ENCODE data around the gene WDPCP. TPM values are rescaled to one million over a fixed set of nuclear protein-coding genes. Genes with fewer than 3 reads are reported as not detected.

WDPCP gene
- polyA plus RNA-seq, 1 donor from 2014 or later, result 8.9 TPM

DNA sequence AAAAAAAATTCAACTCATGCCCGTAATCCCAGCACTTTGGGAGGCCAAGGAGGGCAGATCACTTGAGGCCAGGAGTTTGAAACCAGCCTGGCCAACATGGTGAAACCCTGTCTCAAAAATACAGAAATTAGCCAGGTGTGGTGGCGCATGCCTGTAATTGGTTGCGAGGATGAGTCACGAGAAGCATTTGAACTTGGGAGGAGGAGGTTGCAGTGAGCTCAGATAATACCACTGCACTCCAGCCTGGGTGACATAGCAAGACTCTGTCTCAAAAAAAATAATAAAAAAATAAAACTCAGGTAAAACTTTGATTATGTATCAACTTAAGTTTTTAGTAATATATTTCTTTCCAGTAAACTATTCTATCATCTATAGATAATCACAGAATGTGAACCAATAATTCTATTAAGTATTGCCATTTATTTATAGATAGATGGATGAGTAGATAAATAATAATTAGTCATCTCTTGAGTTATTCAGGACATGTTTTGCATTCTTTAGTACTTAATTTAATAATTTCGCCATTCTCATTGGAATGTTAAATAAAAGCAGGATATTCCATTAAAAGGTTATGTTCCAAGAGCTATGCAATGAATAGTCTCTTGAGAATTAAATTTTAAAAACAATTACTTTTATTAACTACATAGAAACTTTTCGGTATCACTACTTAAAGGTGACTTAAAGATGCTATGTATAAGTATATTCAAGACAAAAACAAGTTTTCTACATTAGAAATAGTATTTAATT lies 48.7 kb downstream of the WDPCP start:
- Histone ChIP-seq H3K9ac (ENCODE audit: low read length) (no peak overlapping the region), H3K27me3 (ENCODE audit: insufficient read depth, low read depth, low read length) (no peaks in the 10 kb centered on the region), H4K20me1 (ENCODE audit: insufficient read depth) (no peaks in the 10 kb centered on the region), H3F3A (ENCODE audit: insufficient read depth, low read length, poor library complexity, severe bottlenecking) (no peaks in the 10 kb centered on the region), H2AFZ (ENCODE audit: low read depth, low read length) (no peak overlapping the region), H3K9me2 (ENCODE audit: insufficient read depth, low read length) (no peaks in the 10 kb centered on the region), H3K4me3 (ENCODE audit: low read length) (no peak overlapping the region), H3K36me3 (ENCODE audit: insufficient read depth, low read length) (no peaks in the 10 kb centered on the region), H3K27ac (ENCODE audit: low read length) (no peak overlapping the region), H3K4me2 (ENCODE audit: low read length) (no peak overlapping the region), H3K9me3 (ENCODE audit: low read length) (no peaks in the 10 kb centered on the region), H3K79me2 (replicated peaks; ENCODE audit: insufficient read depth, low read length) (no peaks in the 10 kb centered on the region)
- no peak for TF ChIP-seq TAF1 (IDR thresholded peaks at IDR 0.05; ENCODE audit: low read depth)
- TF ChIP-seq SMC3 (conservative IDR thresholded peaks at IDR 0.05; ENCODE audit: poor library complexity), result no peak
- no peak for TF ChIP-seq EP300 (conservative IDR thresholded peaks at IDR 0.05; ENCODE audit: poor library complexity, severe bottlenecking)
- no peak for TF ChIP-seq POLR2AphosphoS5 (IDR thresholded peaks at IDR 0.05)

DNA sequence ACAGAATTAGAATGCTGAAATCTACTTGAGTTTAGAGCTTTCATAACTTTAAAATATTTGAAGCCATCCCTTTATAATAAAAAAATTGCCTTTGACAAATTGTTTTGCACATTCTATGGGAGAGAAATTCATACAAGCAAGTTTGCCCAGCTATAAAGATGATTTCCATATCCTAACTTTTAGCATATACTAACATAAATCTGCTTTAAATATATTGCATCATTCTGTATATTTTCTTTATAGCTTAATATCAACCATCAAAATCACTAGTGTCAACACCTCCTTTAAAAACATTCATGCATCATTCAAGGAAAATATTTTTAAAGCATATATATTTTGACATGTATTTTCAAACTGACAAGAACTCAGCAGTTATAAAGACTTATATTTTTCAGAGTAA lies 49.9 kb downstream of the WDPCP start:
- Histone ChIP-seq H3K4me2 (ENCODE audit: low read length) (no peak overlapping the region), H3K9ac (ENCODE audit: low read length) (no peak overlapping the region), H3K36me3 (ENCODE audit: insufficient read depth, low read length) (no peaks in the 10 kb centered on the region), H3K27me3 (ENCODE audit: insufficient read depth, low read depth, low read length) (no peaks in the 10 kb centered on the region), H3K9me2 (ENCODE audit: insufficient read depth, low read length) (no peaks in the 10 kb centered on the region), H3K9me3 (ENCODE audit: low read length) (no peaks in the 10 kb centered on the region), H2AFZ (ENCODE audit: low read depth, low read length) (no peak overlapping the region), H3K4me3 (ENCODE audit: low read length) (no peak overlapping the region), H4K20me1 (ENCODE audit: insufficient read depth) (no peaks in the 10 kb centered on the region), H3K27ac (ENCODE audit: low read length) (no peak overlapping the region), H3K79me2 (replicated peaks; ENCODE audit: insufficient read depth, low read length) (no peaks in the 10 kb centered on the region), H3F3A (ENCODE audit: insufficient read depth, low read length, poor library complexity, severe bottlenecking) (no peaks in the 10 kb centered on the region)
- TF ChIP-seq EP300 (conservative IDR thresholded peaks at IDR 0.05; ENCODE audit: poor library complexity, severe bottlenecking) (no peak), POLR2AphosphoS5 (IDR thresholded peaks at IDR 0.05) (no peak), RAD21 (conservative IDR thresholded peaks at IDR 0.05) (no peak), SMC3 (conservative IDR thresholded peaks at IDR 0.05; ENCODE audit: poor library complexity) (no peak), TAF1 (IDR thresholded peaks at IDR 0.05; ENCODE audit: low read depth) (no peak), EZH2 (IDR thresholded peaks at IDR 0.05; ENCODE audit: borderline replicate concordance, insufficient read depth, low read length, poor library complexity, severe bottlenecking) (no peak), MXI1 (conservative IDR thresholded peaks at IDR 0.05; ENCODE audit: poor library complexity, severe bottlenecking) (no peak)
- TF ChIP-seq, protein P1, sequence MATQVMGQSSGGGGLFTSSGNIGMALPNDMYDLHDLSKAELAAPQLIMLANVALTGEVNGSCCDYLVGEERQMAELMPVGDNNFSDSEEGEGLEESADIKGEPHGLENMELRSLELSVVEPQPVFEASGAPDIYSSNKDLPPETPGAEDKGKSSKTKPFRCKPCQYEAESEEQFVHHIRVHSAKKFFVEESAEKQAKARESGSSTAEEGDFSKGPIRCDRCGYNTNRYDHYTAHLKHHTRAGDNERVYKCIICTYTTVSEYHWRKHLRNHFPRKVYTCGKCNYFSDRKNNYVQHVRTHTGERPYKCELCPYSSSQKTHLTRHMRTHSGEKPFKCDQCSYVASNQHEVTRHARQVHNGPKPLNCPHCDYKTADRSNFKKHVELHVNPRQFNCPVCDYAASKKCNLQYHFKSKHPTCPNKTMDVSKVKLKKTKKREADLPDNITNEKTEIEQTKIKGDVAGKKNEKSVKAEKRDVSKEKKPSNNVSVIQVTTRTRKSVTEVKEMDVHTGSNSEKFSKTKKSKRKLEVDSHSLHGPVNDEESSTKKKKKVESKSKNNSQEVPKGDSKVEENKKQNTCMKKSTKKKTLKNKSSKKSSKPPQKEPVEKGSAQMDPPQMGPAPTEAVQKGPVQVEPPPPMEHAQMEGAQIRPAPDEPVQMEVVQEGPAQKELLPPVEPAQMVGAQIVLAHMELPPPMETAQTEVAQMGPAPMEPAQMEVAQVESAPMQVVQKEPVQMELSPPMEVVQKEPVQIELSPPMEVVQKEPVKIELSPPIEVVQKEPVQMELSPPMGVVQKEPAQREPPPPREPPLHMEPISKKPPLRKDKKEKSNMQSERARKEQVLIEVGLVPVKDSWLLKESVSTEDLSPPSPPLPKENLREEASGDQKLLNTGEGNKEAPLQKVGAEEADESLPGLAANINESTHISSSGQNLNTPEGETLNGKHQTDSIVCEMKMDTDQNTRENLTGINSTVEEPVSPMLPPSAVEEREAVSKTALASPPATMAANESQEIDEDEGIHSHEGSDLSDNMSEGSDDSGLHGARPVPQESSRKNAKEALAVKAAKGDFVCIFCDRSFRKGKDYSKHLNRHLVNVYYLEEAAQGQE (IDR thresholded peaks at IDR 0.05; ENCODE audit: borderline replicate concordance), result no peak
- TF ChIP-seq, protein P2, sequence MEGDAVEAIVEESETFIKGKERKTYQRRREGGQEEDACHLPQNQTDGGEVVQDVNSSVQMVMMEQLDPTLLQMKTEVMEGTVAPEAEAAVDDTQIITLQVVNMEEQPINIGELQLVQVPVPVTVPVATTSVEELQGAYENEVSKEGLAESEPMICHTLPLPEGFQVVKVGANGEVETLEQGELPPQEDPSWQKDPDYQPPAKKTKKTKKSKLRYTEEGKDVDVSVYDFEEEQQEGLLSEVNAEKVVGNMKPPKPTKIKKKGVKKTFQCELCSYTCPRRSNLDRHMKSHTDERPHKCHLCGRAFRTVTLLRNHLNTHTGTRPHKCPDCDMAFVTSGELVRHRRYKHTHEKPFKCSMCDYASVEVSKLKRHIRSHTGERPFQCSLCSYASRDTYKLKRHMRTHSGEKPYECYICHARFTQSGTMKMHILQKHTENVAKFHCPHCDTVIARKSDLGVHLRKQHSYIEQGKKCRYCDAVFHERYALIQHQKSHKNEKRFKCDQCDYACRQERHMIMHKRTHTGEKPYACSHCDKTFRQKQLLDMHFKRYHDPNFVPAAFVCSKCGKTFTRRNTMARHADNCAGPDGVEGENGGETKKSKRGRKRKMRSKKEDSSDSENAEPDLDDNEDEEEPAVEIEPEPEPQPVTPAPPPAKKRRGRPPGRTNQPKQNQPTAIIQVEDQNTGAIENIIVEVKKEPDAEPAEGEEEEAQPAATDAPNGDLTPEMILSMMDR (IDR thresholded peaks at IDR 0.05; ENCODE audit: poor library complexity, severe bottlenecking), result no peak

Measured in neural cell (in vitro differentiated cells).